ENCODE data around the gene A2M. TPM values are rescaled to one million over a fixed set of nuclear protein-coding genes. Genes with fewer than 3 reads are reported as not detected.

The A2M gene
- total and polyA plus RNA-seq, 9 of the 15 experiments (the other 6 are each of a cell fraction or from before 2014, with no cell fraction given), result 0.08 to 2.3 TPM; not detected in 7

- intact Hi-C loops (cut with micrococcal nuclease), result no loop called here
- 0% methylated on average over 1 of the region's 3 CpGs for WGBS (ENCODE audit: insufficient coverage, low coverage, missing lambda C conversion rate)
- no peak overlapping the region for H3K4me2 ChIP-seq (ENCODE audit: insufficient read depth, low read length)
- H3K9me3 ChIP-seq (replicated peaks; ENCODE audit: control insufficient read depth, insufficient read depth, low read depth, low read length), result no peaks in the 10 kb centered on the region
- ChIA-PET POLR2A (no interaction called here), CTCF (ENCODE audit: low intra/inter-chr PET ratio) (no interaction called here)
- H3K36me3 ChIP-seq (ENCODE audit: control insufficient read depth, insufficient read depth, low read length), result no peaks in the 10 kb centered on the region
- ATAC-seq (no peak), FAIRE-seq (no peak), DNase-seq (ENCODE audit: extremely low read depth in 1 of 4, low spot score in 3 of 4) (no peak)
- BruUV-seq (replicated peaks), result no TSS peak
- H3K4me1 ChIP-seq (replicated peaks in 1 of 2; ENCODE audit: control insufficient read depth in 2 of 2, insufficient read depth in 2 of 2, low read length in 2 of 2), result no peaks in the 10 kb centered on the region
- H2AFZ ChIP-seq (ENCODE audit: low read depth, low read length), result no peak overlapping the region
- H3K79me2 ChIP-seq (ENCODE audit: control insufficient read depth, insufficient read depth, low read length), result no peaks in the 10 kb centered on the region
- H3K9ac ChIP-seq (ENCODE audit: insufficient read depth in 1 of 2, low read depth in 2 of 2, low read length in 2 of 2), result no peak overlapping the region
- peaks cover 0 to 2% of the 10 kb centered on the region in 2 experiments; a peak in 2 of 5 replicates for H3K27me3 ChIP-seq (ENCODE audit: control insufficient read depth in 2 of 2, insufficient read depth in 2 of 2, low read length in 2 of 2)
- no peaks in the 10 kb centered on the region for H3K9me1 ChIP-seq (ENCODE audit: control insufficient read depth, insufficient read depth, low read length)
- H3K27ac ChIP-seq (ENCODE audit: extremely low read depth, low read depth, low read length), result no peak overlapping the region
- H3K4me3 ChIP-seq, result no peak overlapping the region
- H4K20me1 ChIP-seq (replicated peaks; ENCODE audit: control insufficient read depth, insufficient read depth, low read length), result no peaks in the 10 kb centered on the region
- TF ChIP-seq GATA2 (CRISPR knock-in tag; IDR thresholded peaks at IDR 0.05), result no peak
- TF ChIP-seq ZNF644 (tag; IDR thresholded peaks at IDR 0.05; ENCODE audit: low read depth), result no peak
- TF ChIP-seq ZNF512 (tag; IDR thresholded peaks at IDR 0.05), result no peak
- no peak for TF ChIP-seq NR0B1 (IDR thresholded peaks at IDR 0.05; ENCODE audit: partially characterized antibody)
- TF ChIP-seq RNF2 (IDR thresholded peaks at IDR 0.05), result no peak
- TF ChIP-seq POLR2AphosphoS5 (IDR thresholded peaks at IDR 0.05; ENCODE audit: control insufficient read depth, insufficient read depth, low read depth, low read length), result no peak
- no peak for TF ChIP-seq CAMTA2 (CRISPR knock-in tag; conservative IDR thresholded peaks at IDR 0.05)
- no peak for TF ChIP-seq NFE2 (IDR thresholded peaks at IDR 0.05; ENCODE audit: low read depth)
- no peak for TF ChIP-seq FIP1L1 (IDR thresholded peaks at IDR 0.05; ENCODE audit: low read depth, low read length, poor library complexity, severe bottlenecking)
- TF ChIP-seq ZNF561 (CRISPR knock-in tag; conservative IDR thresholded peaks at IDR 0.05), result no peak
- TF ChIP-seq BRCA1 (IDR thresholded peaks at IDR 0.05), result no peak
- TF ChIP-seq BRCA1 (CRISPR knock-in tag; IDR thresholded peaks at IDR 0.05), result no peak
- no peak for TF ChIP-seq ESRRB (CRISPR knock-in tag; IDR thresholded peaks at IDR 0.05; ENCODE audit: borderline replicate concordance)
- TF ChIP-seq CHCHD3 (CRISPR knock-in tag; IDR thresholded peaks at IDR 0.05), result no peak
- TF ChIP-seq ETS2 (tag; IDR thresholded peaks at IDR 0.05; ENCODE audit: borderline replicate concordance, poor library complexity, severe bottlenecking), result no peak
- in situ Hi-C loops (cut with MboI), result no loop called here
Observed at GRCh38 chr12:9109737-9110491, 5.8 kb downstream of the A2M start.

Measured in K562 (cell line).